ENCODE data around the gene CYB561. TPM values are rescaled to one million over a fixed set of nuclear protein-coding genes. Genes with fewer than 3 reads are reported as not detected.

Gene CYB561
- total RNA-seq, 1 experiment from 2014 or later = 67.6 TPM

GRCh38 chr17:63480826-63481487, 34.9 kb upstream of the CYB561 start (continued):
- no peak for TF ChIP-seq REST (IDR thresholded peaks at IDR 0.05; ENCODE audit: low read depth)
- no peak for TF ChIP-seq CBX3 (IDR thresholded peaks at IDR 0.05; ENCODE audit: low read depth)
- no peak for TF ChIP-seq RAD21 (IDR thresholded peaks at IDR 0.05; ENCODE audit: low read depth)

- POLR2A ChIA-PET = interaction anchor here (0.8 kb wide), 1 partner anchor 35 kb away, joined by 8 read pairs; no protein-coding TSS in a partner anchor
- no peak for ATAC-seq
Observed at GRCh38 chr17:63480192-63480784, 34.2 kb upstream of the CYB561 start.

More at GRCh38 chr17:63480192-63480784, 34.2 kb upstream of the CYB561 start:
- Histone ChIP-seq H3K9me2 (ENCODE audit: insufficient read depth) (no peaks in the 10 kb centered on the region), H3K9ac (ENCODE audit: low read length) (no peak overlapping the region), H3K79me2 (ENCODE audit: insufficient read depth, low read length) (no peaks in the 10 kb centered on the region), H3K36me3 (ENCODE audit: control insufficient read depth in 1 of 2, insufficient read depth in 2 of 2, low read length in 2 of 2) (no peaks in the 10 kb centered on the region), H4K20me1 (ENCODE audit: insufficient read depth) (no peaks in the 10 kb centered on the region), H3K4me3 (replicated peaks in 1 of 2; ENCODE audit: low read depth in 1 of 2, low read length in 2 of 2) (no peak overlapping the region), H3K9me3 (ENCODE audit: control insufficient read depth in 1 of 2, insufficient read depth in 1 of 2, low read depth in 1 of 2, low read length in 2 of 2) (no peaks in the 10 kb centered on the region), H3K27ac (ENCODE audit: low read depth, low read length) (no peak overlapping the region; the same call in 1 of the 2 replicates), H3K4me1 (ENCODE audit: control insufficient read depth in 1 of 2, insufficient read depth in 2 of 2, low read length in 2 of 2) (peaks cover 13 to 44% of the 10 kb centered on the region in 2 experiments), H3K4me2 (ENCODE audit: low read length) (no peak overlapping the region), H3K27me3 (ENCODE audit: insufficient read depth, low read length) (no peaks in the 10 kb centered on the region), H2AFZ (ENCODE audit: low read depth, low read length, poor library complexity, severe bottlenecking) (no peak overlapping the region)
- RAD21 ChIA-PET (ENCODE audit: low non-redundant PET in 1 of 2, low total read pairs in 2 of 2, uncharacterized antibody in 2 of 2, unreplicated experiment in 2 of 2) = interaction anchor here in 1 of 2 experiments (2.6 kb wide), 1 partner anchor 55 kb away, joined by 19 read pairs; no protein-coding TSS in a partner anchor
- TF ChIP-seq ZBTB33 (IDR thresholded peaks at IDR 0.05; ENCODE audit: extremely low read depth, insufficient replicate concordance, low read length) = no peak
- no peak for TF ChIP-seq EZH2 (IDR thresholded peaks at IDR 0.05)
- no peak for TF ChIP-seq CTCF (IDR thresholded peaks at IDR 0.05 in 2 of 3, conservative IDR thresholded peaks at IDR 0.05 in 1 of 3; ENCODE audit: borderline replicate concordance in 1 of 3, insufficient read depth in 1 of 3, low read depth in 2 of 3, low read length in 2 of 3)
- no peak for TF ChIP-seq SP1 (IDR thresholded peaks at IDR 0.05; ENCODE audit: low read depth)
- no peak for TF ChIP-seq ELF1 (IDR thresholded peaks at IDR 0.05; ENCODE audit: borderline replicate concordance, low read depth)
- no peak for TF ChIP-seq CEBPB (IDR thresholded peaks at IDR 0.05; ENCODE audit: low read depth)
- no peak for TF ChIP-seq ZFX (IDR thresholded peaks at IDR 0.05)
- no peak for TF ChIP-seq EZH2phosphoT487 (IDR thresholded peaks at IDR 0.05; ENCODE audit: borderline replicate concordance)
- TF ChIP-seq RAD21 (IDR thresholded peaks at IDR 0.05; ENCODE audit: low read depth) = no peak
- no peak for TF ChIP-seq YY1 (IDR thresholded peaks at IDR 0.05; ENCODE audit: extremely low read depth, insufficient replicate concordance, low read depth, low read length)
- no peak for TF ChIP-seq EGR1 (IDR thresholded peaks at IDR 0.05; ENCODE audit: low read depth)
- intact Hi-C loops (cut with micrococcal nuclease) = no loop called here
- CTCF ChIA-PET = interaction anchor here (0.9 to 5.7 kb wide), 6 partner anchors 23 to 808 kb away, joined by 3 to 92 read pairs (median 8); no protein-coding TSS in a partner anchor
- no TSS peak for BruUV-seq (replicated peaks)
- no peak for DNase-seq (ENCODE audit: low read depth, low spot score)

Data from HCT116 (cell line).